Measurements from ENCODE around the gene CYFIP2. TPM values are rescaled to one million over a fixed set of nuclear protein-coding genes. Genes with fewer than 3 reads are reported as not detected.

The CYFIP2 gene
- total and polyA plus RNA-seq, 12 donors = 20.3 to 50.8 (median 31.1) TPM

GRCh38 chr5:157356576-157356975 lies 90.7 kb downstream of the CYFIP2 start:
- Histone ChIP-seq H3K36me3 (peaks cover 0 to 54% (median 0%) of the 10 kb centered on the region in 9 donors), H3K4me1 (peaks cover 0 to 5% (median 3%) of the 10 kb centered on the region in 9 donors), H3K4me3 (no peak overlapping the region), H3K27me3 (no peaks in the 10 kb centered on the region), H3K9me3 (no peaks in the 10 kb centered on the region), H3K27ac (no peak overlapping the region)
- DNase-seq = no peak
- 88 to 90% methylated on average over 3 of the region's 3 CpGs for WGBS, 2 donors
- no peak for ATAC-seq
- TF ChIP-seq CTCF (IDR thresholded peaks at IDR 0.05) = no peak
- intact Hi-C loops (cut with DNase I) = no loop called here

- WGBS, 2 donors = 88 to 98% methylated on average over 6 of the region's 6 CpGs
- Histone ChIP-seq H3K4me1 (peaks cover 0 to 15% (median 13%) of the 10 kb centered on the region in 9 donors), H3K27me3 (no peaks in the 10 kb centered on the region), H3K9me3 (no peaks in the 10 kb centered on the region), H3K36me3 (peaks cover 0 to 52% (median 0%) of the 10 kb centered on the region in 9 donors), H3K4me3 (no peak overlapping the region), H3K27ac (no peak overlapping the region)
- no peak for ATAC-seq
- TF ChIP-seq CTCF (IDR thresholded peaks at IDR 0.05) = no peak
- DNase-seq = no peak
- intact Hi-C loops (cut with DNase I) = no loop called here
Measured at GRCh38 chr5:157357823-157358222, 91.9 kb downstream of the CYFIP2 start.

GRCh38 chr5:157358871-157359270 lies 92.9 kb downstream of the CYFIP2 start:
- peaks cover 0 to 15% (median 13%) of the 10 kb centered on the region in 9 donors for H3K4me1 ChIP-seq
- no peak overlapping the region for H3K27ac ChIP-seq
- ATAC-seq (no peak), DNase-seq (no peak)
- no peaks in the 10 kb centered on the region for H3K27me3 ChIP-seq
- no peak overlapping the region for H3K4me3 ChIP-seq
- H3K36me3 ChIP-seq = peaks cover 0 to 55% (median 0%) of the 10 kb centered on the region in 9 donors
- no peaks in the 10 kb centered on the region for H3K9me3 ChIP-seq
- 85 to 87% methylated on average over 4 of the region's 4 CpGs for WGBS, 2 donors
- intact Hi-C loops (cut with DNase I) = no loop called here
- TF ChIP-seq CTCF (IDR thresholded peaks at IDR 0.05) = no peak

GRCh38 chr5:157359356-157360055 lies 93.6 kb downstream of the CYFIP2 start:
- 86 to 93% methylated on average over 2 of the region's 2 CpGs for WGBS, 2 donors
- DNase-seq (no peak), ATAC-seq (no peak)
- TF ChIP-seq CTCF (IDR thresholded peaks at IDR 0.05) = no peak
- Histone ChIP-seq H3K27ac (no peak overlapping the region), H3K27me3 (no peaks in the 10 kb centered on the region), H3K4me1 (peaks cover 0 to 15% (median 13%) of the 10 kb centered on the region in 9 donors), H3K36me3 (peaks cover 0 to 62% (median 0%) of the 10 kb centered on the region in 9 donors), H3K4me3 (no peak overlapping the region), H3K9me3 (no peaks in the 10 kb centered on the region)
- intact Hi-C loops (cut with DNase I) = loop anchor here in 4 of 10 donors (10.0 kb wide), 1 partner anchor 115 kb away; no protein-coding TSS in a partner anchor

Measured in heart right ventricle (tissue), 16 donors.